NCI-H2227 (cell line): ENCODE data around the gene MACF1.
"Not testable (repeated sequence)": the region's sequence is repeated elsewhere in the genome, so short reads cannot be mapped to it uniquely, and the experiment has no call there.

Source experiments
- DNase-seq: peaks from one replicate; lab custom pipeline; 2025; ENCODE audit not compliant: unreplicated experiment; lab: John Stamatoyannopoulos, UW

Gene MACF1

DNA sequence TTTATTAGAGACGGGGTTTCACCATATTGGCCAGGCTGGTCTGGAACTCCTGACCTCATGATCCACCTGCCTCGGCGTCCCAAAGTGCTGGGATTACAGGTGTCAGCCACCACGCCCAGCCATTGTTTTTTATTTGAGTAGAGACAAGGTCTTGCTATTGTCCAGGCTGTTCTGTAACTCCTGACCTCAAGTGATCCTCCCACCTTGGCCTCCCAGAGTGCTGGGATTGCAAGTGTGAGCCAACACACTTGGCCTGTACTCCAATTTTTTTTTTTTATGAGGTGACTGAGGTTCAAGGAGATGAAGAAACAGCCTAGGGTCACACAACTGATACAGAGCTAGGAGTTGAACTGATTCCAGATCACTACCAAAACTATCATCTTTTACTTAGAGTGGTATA, 245.5 kb downstream of the MACF1 start:
- DNase-seq: not testable (repeated sequence)

DNA sequence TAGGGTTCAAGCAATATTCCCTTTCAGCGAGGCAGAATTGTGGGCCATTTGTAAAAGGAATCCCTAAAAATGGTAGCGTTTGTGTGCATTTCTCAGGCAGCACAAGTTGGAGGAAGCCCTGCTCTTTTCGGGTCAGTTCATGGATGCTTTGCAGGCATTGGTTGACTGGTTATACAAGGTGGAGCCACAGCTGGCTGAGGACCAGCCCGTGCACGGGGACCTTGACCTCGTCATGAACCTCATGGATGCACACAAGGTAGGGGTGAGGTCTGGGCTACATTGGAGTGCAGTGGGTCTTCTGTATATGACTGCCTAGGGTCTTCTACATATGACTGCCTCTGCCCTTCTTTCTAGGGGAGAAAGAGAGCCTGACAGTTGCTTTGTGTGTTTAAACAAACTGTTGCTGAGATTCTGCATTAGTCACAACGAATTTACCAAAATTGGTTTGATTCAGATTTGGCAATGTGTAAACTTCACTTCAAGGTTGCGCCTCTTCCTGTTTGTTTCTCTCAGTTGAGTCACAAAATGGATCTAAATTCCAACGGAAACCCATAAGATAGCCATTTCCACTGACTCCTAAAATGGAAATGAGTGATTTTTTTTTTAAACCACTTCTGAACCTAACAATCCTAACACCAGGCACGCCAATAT, 246.6 kb downstream of the MACF1 start:
- no peak for DNase-seq

DNA sequence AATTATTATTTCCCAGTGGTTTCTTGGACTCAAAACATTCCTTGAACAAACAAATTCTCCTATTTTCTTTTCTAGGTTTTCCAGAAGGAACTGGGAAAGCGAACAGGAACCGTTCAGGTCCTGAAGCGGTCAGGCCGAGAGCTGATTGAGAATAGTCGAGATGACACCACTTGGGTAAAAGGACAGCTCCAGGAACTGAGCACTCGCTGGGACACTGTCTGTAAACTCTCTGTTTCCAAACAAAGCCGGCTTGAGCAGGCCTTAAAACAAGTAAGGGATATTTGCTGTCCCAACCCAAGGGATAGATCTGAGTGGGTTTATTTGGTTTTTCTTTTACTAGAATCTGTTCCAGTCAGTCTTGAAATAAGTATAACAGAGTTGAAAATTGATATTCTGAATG, 247.6 kb downstream of the MACF1 start:
- DNase-seq: no peak

DNA sequence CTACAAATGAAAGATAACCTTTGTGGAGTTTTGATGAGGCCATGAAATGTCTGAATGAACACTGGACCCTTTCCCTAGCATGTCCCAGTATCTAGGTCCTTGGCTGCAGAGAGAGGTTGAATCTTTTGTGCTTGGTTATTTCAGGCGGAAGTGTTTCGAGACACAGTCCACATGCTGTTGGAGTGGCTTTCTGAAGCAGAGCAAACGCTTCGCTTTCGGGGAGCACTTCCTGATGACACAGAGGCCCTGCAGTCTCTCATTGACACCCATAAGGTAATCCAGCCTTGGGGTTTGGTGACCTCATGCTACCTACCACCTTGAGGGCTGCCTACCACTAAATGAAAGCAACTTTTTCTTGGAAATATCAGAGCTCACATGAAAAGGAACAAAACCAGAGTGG, 248.0 kb downstream of the MACF1 start:
- no peak for DNase-seq

DNA sequence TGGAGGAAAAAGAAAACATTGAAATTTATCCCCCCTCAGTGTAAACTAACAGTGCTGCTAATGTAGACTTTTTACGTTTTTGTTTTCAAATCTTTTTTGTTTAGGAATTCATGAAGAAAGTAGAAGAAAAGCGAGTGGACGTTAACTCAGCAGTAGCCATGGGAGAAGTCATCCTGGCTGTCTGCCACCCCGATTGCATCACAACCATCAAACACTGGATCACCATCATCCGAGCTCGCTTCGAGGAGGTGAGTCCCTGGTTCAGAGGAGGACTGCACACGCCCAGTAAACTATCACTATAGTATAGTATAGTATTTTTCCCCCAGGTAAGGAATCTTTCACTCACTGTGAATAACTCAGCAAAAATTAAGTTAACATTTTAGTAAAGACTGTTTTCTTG, 249.1 kb downstream of the MACF1 start:
- DNase-seq: no peak

DNA sequence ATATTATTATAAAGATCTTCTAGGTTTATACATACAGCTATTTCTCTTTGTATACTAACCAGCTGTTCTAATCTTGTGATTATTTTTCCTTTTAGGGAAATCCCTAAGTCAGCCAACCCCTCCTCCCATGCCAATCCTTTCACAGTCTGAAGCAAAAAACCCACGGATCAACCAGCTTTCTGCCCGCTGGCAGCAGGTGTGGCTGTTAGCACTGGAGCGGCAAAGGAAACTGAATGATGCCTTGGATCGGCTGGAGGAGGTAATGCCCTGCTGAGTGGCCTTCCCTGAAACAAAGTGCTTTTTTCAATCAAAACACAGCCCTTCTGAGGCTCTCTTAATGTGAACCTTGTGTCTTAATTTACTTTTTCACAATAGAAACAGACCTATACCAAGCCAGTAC, 254.5 kb downstream of the MACF1 start:
- no peak for DNase-seq

DNA sequence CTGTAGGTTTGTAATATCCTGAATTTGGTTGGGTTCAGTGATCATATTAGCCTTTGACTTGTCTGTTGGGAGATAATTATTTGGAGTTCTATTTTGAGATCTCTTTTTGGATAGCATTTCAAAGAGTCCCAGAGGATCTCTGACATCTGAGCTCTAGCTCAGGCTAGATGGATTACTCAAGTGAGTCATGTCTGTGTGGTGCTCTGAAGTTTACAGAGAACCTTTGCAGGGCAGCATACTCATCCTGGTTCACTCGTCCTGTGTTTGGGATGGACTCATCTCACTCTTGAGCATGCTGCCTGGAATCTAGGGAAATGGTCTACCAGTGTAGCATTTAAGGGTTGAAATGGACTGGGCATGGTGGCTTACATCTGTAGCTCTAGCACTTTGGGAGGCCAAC, 257.6 kb downstream of the MACF1 start:
- DNase-seq: no peak

DNA sequence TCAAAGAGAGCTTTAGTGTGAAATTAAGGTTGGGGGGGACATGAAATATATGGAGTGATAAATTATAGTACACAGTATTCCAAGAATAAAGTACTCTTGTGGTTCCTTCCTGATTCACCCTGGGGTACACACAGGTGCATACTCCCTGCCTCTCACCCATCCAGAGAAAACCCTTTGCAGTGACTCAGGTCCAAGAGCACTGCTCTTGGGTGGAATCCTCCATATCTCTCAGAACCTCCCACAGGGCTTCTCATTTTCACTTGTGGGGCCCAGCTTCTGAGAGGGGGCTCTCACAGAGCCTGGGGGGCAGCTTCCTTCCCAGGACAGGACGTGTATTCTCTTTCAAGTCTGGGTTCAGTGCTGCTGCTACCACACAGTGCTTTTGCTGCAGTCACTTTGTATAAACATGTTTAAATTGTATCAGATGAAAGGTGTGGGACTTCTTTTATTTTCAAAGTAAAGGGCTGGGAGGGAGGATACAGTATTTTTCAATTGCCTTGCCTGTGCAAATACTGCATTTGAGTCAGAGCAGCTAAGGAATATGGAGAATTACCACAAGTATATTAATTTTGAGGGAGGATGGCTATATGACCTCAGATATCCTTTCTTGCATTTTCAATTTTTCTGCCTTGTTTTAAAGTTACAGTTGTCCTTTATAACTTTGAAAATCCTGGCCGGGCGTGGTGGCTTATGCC, 262.1 kb downstream of the MACF1 start:
- no peak for DNase-seq

DNA sequence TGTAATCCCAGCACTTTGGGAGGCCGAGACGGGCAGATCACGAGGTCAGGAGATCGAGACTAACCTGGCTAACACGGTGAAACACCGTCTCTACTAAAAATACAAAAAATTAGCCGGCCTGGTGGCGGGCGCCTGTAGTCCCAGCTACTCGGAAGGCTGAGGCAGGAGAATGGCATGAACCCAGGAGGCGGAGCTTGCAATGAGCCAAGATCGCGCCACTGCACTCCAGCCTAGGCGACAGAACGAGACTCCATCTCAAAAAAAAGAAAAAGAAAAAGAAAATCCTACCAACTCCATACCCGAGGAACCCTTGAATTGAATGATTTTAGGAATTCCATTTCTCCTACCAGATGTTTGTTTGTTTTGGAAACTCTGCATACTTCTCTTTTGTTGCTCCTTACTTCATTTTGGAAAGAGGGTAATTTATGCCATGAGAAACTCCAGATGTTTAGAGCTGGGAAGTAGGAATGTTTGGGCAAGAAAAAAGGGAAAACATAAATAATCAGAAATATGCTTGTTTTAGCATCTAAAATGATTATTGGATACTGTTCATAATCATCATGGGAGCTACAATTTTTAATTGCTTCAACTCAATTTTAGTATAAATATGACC, 262.7 kb downstream of the MACF1 start:
- not testable (repeated sequence) for DNase-seq

DNA sequence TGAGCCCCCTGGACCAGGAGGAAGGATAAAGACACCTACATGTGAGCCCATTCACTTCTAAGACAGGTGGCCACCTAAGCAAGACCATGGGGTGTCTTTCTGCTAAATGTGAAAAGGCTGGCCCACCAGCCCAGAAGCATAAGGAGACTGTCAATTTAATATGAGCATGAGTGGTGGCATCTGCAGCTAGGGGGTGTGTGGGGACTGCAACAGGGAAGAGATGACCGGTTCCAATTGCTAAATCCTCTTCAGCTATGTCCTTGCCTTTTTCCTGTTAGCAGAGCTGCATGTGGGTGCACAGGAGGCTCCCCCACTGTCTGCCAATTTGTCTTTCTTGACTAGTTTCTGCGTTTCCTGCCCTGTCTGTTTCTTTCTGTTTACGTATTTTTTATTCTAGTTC, 264.7 kb downstream of the MACF1 start:
- no peak for DNase-seq

DNA sequence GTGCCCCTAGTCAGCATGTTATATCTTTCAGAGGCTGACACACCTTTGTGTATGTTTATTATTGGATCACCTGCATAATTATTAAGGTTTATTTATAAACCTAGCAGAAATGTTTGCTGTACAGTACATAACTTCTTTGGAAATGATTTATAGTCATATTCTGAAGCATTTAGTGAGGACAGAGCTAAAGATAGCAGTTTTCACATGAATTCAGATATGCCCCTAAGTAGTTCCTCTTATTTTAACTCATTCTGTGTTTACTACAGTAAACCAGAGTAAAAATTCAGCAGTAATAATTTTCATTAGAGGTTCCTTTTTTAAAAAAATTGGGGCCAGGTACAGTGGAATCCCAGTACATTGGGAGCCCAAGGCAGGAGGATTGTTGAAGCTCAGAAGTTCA, 265.5 kb downstream of the MACF1 start:
- DNase-seq: no peak

DNA sequence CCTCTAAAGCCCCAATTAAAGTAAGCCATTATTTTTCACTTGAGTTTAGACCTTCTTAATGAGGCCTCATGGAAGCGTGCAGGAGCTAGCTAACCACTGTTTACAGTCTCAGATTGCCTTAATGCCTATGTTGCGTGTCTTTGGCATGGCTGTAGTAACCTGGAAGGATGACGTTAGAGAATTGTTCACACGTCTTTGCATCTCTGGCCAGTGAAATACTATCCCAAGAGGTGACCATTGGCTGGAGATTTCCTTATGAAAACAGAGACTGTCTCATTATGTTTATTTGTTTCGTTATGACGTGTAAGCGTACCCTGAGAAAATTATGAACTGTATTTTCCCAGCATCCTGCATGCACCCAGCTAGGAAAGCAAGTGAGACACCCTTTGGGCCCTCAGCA, 268.3 kb downstream of the MACF1 start:
- no peak for DNase-seq

DNA sequence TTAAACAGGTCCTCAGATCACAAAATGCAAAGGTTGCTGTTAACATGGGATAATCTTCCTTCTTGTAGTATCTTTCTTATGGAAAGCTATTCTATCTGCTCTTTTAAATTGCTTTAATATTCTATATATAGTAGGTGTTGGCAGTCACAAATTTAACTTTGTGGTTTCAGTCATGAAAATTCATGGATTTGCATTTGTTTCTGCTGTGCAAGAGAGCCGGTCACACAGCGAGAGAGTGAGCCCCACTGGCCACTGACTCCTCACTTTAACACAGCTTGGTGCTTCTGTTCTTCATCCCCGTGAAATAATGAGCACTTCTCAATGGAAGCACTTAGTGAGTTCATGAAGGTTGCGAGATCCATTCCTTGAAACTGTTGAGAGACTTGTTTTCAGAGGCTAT, 268.8 kb downstream of the MACF1 start:
- no peak for DNase-seq

DNA sequence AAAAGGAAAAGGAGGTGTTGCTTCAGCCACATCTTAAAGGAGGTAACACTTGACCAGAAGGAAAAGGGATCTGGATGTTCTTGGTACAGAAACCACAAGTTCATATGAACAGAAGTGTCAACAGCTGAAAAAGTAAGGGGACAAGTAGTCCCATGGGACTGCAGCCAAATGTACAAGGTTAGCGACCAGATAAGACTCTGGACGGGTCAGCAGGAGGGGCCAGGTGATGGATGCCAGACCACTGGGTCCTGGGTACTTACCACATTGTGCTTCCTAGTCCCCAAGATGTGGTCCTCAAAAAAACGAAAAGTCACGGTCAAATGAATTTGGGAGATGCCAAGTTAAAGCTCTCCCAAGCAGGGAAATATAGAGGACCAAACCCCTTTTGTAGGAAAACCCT, 270.3 kb downstream of the MACF1 start:
- no peak for DNase-seq

DNA sequence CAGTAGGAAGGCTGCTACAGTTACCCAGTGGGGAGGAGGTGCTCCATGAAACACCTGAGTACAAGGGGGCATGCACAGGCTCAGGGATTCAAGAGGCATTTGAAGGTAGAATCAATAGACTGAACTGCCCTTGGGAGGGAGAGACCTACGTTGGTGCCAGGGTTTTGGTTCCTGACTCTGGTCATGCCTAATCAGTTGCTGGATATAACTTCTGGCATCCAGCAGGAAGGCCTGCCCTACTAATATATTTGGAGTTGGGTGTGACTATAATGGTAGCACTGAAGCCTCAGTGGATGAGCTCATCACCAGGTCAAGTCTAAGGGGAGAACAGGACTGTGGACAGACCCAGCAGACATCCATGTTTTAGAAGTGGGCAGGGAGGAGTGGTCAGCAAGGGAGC, 271.1 kb downstream of the MACF1 start:
- not testable (repeated sequence) for DNase-seq

DNA sequence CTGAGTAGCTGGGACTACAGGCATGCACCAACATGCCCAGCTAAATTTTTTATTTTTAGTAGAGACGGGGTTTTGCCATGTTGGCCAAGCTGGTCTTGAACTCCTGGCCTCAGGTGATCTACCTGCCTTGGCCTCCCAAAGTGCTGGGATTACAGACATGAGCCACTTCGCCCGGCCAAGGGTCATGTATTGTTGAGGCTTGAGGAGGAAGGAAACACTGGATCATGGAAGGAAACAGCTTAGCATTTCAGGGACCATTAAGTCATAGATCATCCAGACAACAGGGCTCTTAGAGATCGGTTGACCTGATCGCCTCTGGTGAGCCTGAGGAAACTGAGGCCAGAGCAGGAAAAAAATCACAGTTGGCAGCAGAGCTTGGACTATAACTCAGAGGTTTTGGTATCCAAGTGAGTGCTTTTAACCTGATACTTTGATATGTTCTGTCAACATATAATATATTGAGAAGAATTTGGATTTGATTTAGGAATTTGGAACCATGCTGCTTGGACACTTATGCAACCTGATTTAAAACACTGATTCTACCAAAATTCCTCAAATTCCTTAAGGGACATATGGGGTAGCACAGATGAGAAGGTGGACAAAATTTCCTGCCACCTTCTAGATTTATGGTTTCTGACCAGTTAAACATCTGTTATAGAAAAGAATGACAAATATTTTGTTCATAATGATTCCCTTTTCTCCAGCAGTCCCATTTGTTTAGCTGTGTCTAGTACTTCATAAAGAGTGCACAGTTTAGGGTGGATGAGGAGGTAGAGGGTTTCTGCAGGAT, 273.8 kb downstream of the MACF1 start:
- no peak for DNase-seq

DNA sequence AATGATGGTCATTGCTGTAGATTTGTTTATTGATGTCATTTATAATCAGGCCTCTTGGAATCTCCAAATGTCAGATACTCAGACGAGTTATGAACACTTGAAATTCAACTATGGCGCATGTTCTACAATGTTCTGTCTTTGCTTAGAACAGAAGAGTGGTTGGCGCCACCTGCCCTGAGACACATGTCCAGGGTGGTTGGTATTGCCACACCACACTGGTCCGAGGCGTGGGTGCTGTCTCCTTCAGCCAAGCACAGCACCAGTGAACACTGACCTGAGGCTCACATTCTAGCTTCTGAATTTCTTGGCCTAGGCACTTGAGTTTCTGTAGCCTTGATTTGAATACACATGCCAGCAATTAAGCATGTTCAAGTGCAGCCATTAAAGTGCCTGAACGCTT, 276.8 kb downstream of the MACF1 start:
- no peak for DNase-seq

DNA sequence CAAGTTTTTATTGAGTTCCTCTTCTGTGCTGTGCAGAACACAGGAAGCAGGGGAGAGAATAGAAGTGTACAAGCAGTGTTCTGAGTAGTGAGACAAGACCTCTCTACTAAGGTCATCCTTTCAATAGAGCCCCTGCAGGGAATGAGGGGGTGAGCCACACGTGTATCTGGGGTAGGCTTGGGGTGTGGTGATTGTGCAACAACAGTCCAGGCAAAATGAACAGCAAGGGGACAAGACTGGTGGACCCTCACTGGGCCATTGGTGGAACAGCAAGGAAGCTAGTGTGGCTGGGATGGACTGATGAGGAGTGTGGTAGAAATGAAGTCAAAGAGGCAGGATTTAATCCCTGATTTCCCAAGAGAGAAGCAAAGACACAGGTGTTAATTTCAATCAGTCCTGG, 278.8 kb downstream of the MACF1 start:
- DNase-seq: no peak

DNA sequence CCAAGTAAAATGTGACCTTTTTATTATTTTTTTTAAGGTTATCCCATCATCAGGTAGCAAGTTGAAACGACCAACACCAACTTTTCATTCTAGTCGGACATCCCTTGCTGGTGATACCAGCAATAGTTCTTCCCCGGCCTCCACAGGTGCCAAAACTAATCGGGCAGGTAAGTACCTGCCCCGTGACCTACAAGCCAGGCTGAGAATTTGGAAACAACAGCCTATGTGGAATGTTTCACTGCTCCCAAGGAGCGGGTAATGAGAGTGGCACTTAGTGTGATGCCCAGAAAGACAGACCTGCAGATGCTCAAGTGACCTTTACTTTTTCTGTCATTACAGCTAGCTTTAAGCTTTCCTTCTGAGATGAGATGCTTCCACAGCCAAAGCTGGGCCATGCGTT, 280.1 kb downstream of the MACF1 start:
- no peak for DNase-seq

DNA sequence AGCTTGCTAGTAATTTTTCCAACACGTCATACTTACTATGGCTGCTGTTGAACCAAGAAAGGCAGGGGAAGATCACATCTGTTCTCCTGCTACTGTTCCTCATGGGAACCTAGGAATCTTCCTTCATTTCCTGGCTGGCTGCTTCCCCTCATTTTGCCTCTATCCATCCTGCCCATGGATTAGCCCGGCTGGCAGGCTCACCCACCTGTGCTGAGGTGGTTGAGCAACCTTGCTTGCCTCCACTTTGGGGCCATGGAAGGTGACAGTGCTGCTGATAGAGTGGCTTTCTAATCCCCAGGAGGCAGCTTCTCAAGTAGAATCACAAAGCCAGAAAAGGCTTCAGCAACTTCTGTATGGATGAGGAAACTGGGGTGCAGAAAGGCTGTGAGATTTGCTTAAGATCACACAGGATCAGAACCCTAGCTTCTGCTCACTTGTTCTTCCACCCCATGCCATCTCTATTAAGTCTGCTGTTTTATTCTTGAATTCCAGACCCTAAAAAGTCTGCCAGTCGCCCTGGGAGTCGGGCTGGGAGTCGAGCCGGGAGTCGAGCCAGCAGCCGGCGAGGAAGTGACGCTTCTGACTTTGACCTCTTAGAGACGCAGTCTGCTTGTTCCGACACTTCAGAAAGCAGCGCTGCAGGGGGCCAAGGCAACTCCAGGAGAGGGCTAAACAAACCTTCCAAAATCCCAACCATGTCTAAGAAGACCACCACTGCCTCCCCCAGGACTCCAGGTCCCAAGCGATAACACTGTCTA, 280.7 kb downstream of the MACF1 start:
- DNase-seq: no peak

DNA sequence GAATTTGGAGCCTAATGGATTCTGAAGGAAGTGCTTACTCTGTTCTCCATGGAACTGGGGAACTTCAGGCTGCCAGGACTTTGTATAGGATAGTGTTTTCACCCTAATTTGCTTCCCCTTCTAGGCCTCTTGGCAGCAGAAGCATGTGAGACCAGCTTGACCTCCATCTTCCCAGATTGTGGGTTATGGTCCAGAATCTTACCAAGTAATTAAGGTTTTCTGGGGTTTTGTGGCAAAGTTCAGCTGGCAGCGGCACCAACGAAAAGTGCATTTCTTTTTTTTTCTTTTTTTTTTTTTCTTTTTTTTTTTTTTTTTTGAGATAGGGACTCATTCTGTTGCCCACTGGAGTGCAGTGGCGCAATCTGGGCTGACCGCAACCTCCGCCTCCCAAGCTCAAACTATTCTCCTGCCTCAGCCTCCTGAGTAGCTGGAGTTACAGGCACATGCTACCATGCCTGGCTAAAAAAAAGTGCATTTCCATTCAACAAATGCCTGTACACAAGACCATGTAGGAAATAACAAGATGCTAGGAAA, 283.6 kb downstream of the MACF1 start:
- DNase-seq: no peak
